ENCODE data around the gene NRG2.

- TF ChIP-seq CTCF (IDR thresholded peaks at IDR 0.05), result no peak
- no peak for TF ChIP-seq POLR2A (IDR thresholded peaks at IDR 0.05)
Measured at GRCh38 chr5:139852696-139853095, 190.4 kb downstream of the NRG2 start.

Measured in adrenal gland (tissue), 5 donors.